ENCODE measurements around the gene ZKSCAN1.
"Not testable (repeated sequence)": the region's sequence is repeated elsewhere in the genome, so short reads cannot be mapped to it uniquely, and the experiment has no call there.

Gene ZKSCAN1

GRCh38 chr7:100003711-100004661 is 11.4 kb upstream of the ZKSCAN1 start:
- peak; percentile 95 for DNase-seq

GRCh38 chr7:100007887-100008286 is 7.5 kb upstream of the ZKSCAN1 start:
- DNase-seq, result no peak

DNA sequence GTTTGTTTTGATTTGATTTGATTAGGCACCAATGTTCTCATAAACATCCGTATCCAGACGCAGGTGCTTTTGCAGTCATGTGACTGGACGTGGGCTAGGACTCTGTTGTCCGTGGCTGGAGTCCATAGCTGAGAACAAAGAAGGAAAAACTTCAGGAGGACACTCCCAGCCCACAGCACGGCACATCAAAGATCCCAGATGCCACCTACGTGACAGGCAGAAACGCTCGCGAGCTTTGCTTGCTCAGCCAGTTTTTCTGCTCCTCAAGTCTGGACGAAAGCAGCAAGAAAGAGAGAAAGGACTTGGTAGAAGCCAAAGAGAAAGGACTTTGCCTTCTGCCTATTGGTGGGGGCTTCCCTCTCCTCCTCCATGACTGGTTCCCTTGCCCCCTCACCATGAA is 6.9 kb upstream of the ZKSCAN1 start:
- no peak for DNase-seq

- not testable (repeated sequence) for DNase-seq
Observed at GRCh38 chr7:100009952-100010351, 5.4 kb upstream of the ZKSCAN1 start.

GRCh38 chr7:100010901-100011300 is 4.5 kb upstream of the ZKSCAN1 start:
- DNase-seq, result no peak

DNA sequence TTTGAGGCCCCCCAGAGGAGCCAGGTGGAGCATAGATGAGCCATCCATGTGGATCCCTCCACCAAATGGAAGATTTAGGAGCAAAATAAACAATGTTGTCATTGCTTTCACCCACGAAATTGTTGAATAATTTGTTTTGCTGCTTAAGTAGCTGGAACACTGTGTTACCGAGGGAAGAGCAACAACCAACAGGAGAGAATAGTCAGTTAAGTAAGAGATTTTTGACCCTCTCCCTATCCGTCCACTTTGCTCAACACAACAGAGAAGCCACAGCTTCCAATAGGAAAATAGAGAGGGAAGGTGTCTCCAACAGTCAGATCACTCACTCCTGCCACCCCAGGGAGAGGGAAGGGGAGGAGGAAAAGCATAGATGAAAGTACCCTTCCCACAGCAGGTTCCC is 3.9 kb upstream of the ZKSCAN1 start:
- no peak for DNase-seq

- DNase-seq, result not testable (repeated sequence)
Observed at GRCh38 chr7:100012385-100013327, 2.7 kb upstream of the ZKSCAN1 start.

- no peak for DNase-seq
Observed at GRCh38 chr7:100013328-100013676, 2.1 kb upstream of the ZKSCAN1 start.

GRCh38 chr7:100016215-100016901 is 962 bp downstream of the ZKSCAN1 start:
- no peak for DNase-seq

GRCh38 chr7:100017300-100017699 is 1.9 kb downstream of the ZKSCAN1 start:
- no peak for DNase-seq

DNA sequence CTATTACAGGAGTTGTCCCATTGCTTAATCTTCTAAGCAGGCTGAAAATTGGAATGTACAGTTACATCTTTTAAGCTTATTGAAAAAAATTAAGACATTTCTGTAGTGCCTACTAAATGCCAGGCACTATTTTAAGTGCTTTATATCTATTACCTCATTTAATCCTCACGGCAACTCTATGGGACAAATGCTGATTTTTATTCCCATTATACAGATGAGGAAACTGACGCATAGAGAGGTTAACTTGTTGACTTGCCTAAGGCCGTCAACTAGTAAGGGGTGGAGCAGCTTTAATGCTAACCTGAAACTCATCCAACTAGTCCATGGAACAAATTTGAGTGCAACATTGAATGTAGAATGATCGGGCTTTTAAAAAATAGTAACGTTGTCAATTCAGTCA is 2.5 kb downstream of the ZKSCAN1 start:
- DNase-seq, result no peak

GRCh38 chr7:100019908-100020307 is 4.5 kb downstream of the ZKSCAN1 start:
- no peak for DNase-seq

GRCh38 chr7:100021297-100021696 is 5.9 kb downstream of the ZKSCAN1 start:
- DNase-seq, result no peak

DNA sequence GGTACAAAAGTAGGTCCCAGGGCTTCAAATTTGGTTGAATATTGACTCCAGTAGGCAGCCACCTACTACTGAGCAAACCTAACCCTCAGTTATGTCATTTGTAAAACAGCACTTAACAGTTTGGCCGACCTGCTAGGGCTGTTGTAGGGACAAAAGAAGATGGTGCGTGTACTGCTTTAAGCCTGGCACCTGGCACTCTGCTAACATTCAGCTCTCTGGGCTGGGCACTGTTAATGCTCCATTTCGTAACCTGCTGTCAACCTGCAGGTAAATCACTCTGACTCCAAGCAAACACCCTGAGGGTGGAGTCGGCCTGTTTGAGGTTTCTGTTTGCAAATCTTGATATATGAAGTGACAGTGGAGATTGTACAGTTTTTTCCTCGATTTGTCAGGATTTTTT is 7.2 kb downstream of the ZKSCAN1 start:
- no peak for DNase-seq

DNA sequence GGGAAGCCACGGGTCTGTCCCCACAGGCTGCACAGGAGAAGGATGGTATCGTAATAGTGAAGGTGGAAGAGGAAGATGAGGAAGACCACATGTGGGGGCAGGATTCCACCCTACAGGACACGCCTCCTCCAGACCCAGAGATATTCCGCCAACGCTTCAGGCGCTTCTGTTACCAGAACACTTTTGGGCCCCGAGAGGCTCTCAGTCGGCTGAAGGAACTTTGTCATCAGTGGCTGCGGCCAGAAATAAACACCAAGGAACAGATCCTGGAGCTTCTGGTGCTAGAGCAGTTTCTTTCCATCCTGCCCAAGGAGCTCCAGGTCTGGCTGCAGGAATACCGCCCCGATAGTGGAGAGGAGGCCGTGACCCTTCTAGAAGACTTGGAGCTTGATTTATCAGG is 8.1 kb downstream of the ZKSCAN1 start:
- no peak for DNase-seq

DNA sequence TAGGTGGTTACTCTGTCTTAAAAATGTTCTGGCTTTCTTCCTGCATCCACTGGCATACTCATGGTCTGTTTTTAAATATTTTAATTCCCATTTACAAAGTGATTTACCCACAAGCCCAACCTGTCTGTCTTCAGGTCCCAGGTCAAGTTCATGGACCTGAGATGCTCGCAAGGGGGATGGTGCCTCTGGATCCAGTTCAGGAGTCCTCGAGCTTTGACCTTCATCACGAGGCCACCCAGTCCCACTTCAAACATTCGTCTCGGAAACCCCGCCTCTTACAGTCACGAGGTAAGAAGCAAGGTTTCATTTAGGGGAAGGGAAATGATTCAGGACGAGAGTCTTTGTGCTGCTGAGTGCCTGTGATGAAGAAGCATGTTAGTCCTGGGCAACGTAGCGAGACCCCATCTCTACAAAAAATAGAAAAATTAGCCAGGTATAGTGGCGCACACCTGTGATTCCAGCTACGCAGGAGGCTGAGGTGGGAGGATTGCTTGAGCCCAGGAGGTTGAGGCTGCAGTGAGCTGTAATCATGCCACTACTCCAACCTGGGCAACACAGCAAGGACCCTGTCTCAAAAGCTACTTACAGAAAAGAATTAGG is 8.7 kb downstream of the ZKSCAN1 start:
- no peak for DNase-seq

DNA sequence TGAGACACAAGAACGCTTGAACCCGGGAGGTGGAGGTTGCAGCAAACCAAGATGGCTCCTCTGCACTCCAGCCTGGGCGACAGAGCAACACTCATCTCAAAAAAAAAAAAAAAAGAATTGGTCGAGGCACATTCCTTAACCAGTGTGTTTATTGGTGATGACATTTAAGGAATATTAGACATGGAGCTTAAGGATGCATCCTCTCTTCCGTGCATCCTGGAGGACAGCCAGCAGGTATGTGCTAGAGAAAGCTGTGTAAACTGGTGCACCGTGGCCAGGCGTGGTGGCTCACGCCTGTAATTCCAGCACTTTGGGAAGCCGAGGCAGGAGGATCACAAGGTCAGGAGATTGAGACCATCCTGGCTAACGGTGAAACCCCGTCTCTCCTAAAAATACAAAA is 11.8 kb downstream of the ZKSCAN1 start:
- no peak for DNase-seq

- DNase-seq, result no peak
Observed at GRCh38 chr7:100029596-100029995, 14.2 kb downstream of the ZKSCAN1 start.

DNA sequence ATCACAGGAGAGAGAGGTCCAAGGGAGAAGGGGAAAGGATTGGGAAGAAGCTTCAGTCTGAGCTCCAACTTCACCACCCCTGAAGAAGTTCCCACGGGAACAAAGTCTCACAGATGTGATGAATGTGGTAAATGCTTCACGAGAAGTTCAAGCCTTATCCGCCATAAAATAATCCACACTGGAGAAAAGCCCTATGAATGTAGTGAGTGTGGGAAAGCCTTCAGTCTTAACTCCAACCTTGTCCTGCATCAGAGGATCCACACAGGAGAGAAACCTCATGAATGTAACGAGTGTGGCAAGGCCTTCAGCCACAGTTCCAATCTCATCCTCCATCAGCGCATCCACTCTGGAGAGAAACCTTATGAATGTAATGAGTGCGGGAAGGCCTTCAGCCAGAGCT is 18.1 kb downstream of the ZKSCAN1 start:
- no peak for DNase-seq

DNA sequence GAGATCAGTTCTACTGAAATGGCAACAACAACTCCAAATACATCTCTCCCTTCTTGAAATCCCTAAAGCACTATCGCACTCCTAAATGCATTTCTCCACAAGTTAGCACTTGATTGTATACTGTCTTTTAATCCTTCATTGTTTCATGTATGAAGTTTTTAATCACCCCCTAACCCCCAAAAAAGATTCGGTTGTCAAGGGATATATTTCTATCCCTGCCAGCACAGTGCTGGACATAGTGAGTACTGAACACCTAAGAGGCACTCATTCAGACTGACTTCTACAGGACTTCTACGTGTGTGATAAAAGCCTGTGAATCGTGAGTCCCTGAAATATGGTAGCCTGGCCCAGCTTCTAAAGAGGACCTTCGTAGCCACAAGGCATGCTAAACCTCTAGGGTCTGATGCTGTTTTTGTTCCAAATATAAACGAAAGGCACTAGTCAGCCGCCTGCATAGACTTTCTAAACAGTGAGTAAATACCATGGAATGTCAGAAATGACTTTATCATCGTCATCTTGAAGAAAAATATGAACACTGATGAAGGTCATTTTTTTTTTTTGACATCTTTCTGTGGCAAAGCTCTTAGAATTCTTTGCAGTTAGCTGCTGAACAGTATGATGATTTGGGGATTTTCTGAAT is 19.6 kb downstream of the ZKSCAN1 start:
- no peak for DNase-seq

DNA sequence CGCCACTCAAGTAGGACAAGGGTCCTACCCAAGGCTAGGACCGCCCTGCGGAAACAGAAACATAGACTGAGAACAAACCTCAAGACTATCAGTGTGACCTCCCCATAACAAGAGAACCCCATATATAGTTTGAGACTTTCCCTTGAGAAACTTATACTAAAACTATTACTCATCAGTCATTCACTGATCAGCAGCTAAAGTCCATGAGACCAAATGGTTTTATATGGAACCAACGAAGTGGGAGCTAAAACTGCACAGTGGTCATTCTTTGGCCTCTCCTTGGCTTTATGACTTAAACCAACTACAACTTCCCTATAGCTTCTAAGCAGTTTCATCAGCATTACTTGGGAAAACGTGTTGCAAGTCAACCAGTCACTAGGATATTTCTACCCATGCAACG is 20.5 kb downstream of the ZKSCAN1 start:
- DNase-seq, result no peak

DNA sequence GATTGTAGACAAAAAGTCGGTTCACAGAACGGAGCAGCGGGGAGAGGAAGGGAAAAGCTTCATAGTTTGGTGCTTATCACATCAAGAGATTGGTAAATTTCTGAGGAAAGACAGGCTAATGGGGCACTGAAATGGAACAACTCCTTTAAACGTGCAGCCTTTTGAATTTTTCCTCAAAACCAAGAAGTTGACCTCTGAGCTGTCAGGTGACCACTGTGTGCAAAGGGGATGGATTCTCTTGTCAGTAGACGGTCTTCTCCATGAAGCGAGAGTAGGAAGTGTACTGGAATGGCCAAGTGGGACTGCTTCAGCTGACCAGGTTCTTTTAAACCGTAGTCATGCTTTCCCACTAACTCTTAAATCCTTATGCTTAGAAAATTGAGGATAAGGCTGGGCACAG is 22.9 kb downstream of the ZKSCAN1 start:
- DNase-seq, result no peak

Measured in NCI-H1092 (cell line).